Measurements from ENCODE around the gene ZNF532.
"Not testable (repeated sequence)": the region's sequence is repeated elsewhere in the genome, so short reads cannot be mapped to it uniquely, and the experiment has no call there.

ZNF532 gene

DNA sequence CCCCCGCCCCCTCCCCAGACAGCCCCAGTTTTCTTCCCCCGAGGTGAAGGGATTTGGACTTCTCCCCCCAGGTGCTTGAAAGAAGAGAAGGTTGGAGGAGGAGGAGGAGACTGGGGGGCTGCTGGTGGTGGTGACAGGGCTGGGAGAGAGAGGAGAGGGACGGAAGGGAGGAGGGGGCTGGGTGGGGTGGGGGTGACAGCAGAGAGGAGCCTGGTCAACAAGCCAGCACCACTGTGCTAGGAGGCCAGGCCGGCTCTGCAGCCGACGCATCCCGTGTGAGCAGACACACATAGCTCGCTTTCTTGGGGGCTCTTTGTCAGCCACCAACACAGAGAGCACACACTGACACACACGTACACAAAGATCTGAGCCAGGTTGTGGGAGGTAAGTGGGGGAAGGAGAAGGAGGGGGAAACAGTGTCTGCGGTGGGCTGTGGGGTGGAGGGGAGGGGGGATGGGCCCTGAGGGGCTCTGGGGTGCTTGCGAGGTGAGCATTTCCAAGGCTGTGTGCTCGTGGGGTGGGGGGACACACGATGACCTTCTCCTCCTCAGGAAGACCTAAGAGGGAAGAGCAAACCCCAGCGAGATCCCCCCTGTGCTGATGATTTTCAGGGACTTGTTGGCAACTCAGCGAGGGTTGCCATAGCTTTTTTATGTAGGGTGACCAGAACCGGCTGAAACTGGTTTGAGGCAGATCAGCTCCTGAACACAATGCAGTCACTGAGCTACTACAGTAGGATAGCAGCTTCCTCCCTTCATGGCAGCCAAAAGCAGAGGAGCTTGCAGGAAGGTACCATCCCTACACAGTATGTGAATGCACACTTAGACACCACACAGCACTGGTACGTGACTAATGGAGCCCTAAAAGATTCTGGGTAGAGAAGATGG, at the start of gene ZNF532:
Gene ZNF532, plus strand, starts transcription at position 732 of the 887 bp plus-strand sequence. CDS start 53,411 bp downstream, outside the sequence.
- no peak for DNase-seq

GRCh38 chr18:58819051-58819450, 45.6 kb upstream of the ZNF532 start:
- DNase-seq: peak; percentile 5 to 21

- DNase-seq: no peak
These were observed 44.4 kb upstream of the ZNF532 start for GRCh38 chr18:58820251-58820650.

DNA sequence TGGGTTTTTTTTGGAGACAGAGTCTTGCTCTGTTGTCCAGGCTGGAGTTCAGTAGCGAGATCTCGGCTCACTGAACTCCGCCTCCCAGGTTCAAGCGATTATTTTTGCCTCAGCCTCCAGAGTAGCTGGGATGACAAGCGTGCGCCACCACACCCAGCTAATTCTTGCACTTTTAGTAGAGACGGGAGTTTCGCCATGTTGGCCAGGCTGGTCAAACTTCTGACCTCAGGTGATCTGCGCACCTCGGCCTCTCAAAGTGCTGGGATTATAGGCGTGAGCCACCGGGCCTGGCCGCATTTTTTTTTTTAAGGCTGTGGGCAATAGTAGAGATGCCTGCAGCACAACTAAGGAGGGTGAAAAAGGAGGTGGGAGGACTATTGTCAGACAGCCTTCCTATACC, 41.7 kb upstream of the ZNF532 start:
- DNase-seq: no peak

- no peak for DNase-seq
These were observed 41.3 kb upstream of the ZNF532 start for GRCh38 chr18:58823412-58823811.

DNA sequence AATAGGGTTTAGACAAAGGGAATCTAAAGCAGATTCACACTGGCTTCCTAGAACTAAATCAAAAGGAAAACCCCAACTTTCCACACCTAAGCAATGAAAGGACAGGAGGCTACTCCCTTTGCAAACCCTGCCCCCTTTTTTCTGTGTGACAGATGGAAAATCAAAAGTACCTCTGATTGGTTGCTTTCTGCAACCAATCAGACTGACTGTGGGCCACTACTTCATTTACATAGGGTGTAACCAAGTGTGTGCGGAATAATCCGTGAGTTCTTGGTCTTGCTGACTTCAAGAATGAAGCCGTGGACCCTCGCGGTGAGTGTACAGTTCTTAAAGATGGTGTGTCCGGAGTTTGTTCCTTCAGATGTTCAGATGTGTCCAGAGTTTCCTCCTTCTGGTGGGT, 37.8 kb upstream of the ZNF532 start:
- DNase-seq: not testable (repeated sequence)

GRCh38 chr18:58827428-58827827, 37.2 kb upstream of the ZNF532 start:
- DNase-seq: no peak

DNA sequence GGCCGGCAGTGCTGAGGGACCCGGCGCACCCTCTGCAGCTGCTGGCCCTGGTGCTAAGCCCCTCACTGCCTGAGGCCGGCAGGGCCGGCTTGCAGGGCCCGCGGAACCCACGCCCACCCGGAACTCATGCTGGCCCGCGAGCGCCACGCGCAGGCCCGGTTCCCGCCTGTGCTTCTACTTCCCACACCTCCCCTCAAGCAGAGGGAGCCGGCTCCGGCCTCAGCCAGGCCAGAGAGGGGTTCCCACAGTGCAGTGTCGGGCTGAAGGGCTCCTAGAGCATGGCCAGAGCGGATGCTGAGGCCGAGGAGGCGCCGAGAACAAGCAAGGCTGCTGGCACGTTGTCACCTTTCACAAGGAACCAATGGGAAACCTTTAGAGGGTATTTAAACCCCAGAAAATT, 36.8 kb upstream of the ZNF532 start:
- no peak for DNase-seq

DNA sequence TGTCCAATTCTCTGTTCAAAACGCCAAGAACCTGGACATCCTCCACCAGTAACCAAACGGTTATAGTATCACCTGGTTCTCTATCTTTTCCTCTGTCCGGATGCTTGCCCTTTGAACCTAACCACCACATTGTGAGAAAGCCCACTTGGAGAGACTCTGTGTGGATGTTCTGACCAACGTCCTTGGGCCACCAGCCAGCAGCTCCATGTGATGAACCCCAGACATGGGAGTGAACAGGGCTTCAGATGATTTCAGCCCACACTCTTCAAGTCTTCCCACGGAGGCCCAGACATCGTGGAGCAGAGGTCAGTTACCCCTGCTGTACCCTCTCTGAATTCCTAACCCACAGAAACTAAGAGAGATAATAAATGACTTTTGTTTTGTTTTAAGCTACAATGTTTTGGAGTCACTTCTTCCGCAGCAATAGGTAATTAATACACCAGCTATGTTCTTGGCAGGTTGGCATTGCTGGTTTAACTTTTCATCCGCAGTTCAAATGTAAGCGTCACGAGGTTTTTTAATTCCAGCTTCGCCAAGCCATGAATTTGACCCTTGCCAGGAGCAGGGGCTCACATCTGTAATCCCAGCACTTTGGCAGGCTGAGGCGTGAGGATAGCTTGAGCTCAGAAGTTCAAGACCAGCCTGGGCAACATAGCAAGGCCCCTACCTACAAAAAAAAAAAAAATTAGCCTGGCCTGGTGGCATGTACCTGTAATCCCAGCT, 36.1 kb upstream of the ZNF532 start:
- no peak for DNase-seq

DNA sequence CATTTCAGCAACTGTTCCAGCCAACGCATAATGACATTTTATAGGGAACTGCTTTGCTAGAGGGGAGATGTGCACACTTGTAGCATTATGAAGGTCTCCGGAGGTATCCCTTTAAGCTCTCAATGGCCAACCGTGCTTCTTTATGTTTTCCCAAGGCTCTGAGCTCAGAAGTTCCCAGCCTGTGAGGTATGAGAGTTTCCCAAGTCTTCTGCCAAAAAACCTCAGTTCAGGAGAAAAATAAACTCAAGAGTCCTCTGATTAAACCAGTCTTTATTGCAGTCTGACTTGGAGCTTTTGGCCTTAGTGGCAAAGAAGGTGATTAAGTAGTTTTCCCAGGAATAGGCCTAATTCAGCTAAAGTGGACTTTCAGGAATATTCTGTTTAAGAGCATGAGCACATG, 35.4 kb upstream of the ZNF532 start:
- DNase-seq: no peak

GRCh38 chr18:58829886-58830285, 34.8 kb upstream of the ZNF532 start:
- DNase-seq: not testable (repeated sequence)

GRCh38 chr18:58831606-58832005, 33.1 kb upstream of the ZNF532 start:
- no peak for DNase-seq

DNA sequence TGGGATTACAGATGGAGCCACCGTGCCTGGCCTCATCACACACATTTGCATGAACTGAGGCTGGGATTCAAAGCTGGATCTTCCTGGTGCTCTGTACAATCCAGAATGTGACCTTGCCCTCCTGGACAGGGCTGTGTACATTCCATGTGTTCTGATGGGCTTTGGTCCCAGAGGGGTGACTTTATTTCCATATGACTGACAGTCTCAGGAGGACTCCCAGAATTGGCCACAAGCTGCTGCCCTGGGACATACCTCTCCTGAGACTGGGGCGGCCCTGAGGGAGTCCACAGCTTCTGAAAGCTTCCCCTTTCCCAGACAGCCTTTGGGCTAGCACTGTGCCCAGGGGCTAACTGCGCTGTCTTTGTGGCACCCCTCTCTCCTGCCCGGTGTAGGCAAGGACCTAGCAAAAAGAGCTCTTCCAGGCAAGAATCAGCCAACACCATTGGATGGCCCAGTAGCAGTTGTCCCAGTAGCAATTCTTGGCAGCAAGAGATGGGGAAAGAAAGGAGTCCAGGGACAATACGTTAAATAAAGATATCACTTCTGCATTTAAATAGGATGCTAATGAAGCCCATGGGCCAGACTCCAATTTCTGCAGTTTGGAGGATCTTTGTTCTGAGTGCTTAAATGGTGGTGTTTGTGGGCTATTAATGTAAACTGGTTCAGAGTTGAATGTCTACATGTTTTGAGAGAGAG, 26.4 kb upstream of the ZNF532 start:
- DNase-seq: no peak

DNA sequence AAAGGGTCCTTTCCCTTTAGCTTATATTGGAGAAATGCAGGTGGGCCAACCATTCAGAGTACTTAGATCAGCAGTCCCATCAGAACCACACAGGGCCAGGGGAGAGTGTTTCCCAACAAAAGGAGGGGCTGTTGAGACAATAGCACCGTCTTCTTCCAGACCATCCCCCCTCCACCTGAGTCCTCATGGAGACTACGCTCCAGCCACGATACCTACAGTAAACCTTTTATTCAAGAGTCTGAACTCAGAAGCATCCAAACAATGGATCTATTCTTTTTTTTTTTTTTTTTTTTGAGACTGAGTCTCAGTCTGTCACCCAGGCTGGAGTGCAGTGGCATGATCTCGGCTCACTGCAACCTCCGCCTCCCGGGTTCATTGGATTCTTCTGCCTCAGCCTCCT, 25.7 kb upstream of the ZNF532 start:
- DNase-seq: no peak

DNA sequence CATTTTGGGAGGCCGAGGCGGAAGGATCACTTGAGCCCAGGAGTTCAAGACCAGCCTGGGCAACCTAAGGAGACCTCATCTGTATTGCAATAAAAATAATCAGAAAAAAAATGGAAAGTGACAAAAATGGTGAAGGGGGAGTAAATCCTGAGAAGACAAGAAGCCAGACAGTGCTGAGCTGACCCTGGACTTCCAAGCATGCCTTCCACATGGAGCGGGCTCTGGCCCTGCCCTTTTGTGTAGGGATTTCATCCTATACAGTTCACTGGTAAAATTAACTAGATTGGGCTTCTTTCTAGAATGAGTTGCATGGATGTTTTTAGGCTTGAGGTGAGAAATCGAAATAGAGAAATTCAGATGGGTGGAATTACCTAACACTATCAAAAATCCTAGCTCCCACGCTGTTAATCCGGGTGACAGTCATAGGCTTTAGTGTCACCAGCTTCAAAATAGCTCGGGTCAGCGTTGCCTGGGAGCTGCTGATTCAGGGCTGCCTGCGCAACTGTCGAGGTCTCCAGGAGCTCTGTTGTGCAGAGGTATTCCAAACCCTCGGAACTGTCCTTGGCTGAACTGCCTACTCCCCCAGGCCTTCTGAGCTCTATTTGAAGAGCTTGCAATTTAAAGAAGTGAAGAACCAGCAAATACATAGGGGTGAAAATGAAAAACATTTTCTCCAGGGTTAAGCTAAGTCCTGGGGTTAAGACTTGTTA, 21.5 kb upstream of the ZNF532 start:
- no peak for DNase-seq

GRCh38 chr18:58843688-58844035, 21.0 kb upstream of the ZNF532 start:
- no peak for DNase-seq

DNA sequence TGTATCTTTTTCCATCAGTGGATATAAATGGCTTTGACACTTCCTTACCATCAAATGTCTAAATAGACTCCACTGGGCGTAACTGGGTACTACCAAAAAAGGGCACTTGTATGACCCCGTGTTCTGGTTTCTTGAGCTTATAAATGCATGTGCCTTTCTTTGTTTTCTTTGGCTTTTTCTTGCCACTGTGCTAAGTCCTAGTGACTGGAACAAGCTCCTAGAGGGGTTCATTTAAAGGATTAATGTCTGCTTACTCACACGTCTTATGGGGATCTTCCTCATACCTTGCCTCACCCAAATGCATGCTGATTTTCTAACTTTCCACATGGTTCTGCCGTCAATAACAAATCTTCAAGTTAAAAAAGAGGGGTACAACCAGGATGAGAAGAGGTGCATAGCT, 19.8 kb upstream of the ZNF532 start:
- DNase-seq: no peak

DNA sequence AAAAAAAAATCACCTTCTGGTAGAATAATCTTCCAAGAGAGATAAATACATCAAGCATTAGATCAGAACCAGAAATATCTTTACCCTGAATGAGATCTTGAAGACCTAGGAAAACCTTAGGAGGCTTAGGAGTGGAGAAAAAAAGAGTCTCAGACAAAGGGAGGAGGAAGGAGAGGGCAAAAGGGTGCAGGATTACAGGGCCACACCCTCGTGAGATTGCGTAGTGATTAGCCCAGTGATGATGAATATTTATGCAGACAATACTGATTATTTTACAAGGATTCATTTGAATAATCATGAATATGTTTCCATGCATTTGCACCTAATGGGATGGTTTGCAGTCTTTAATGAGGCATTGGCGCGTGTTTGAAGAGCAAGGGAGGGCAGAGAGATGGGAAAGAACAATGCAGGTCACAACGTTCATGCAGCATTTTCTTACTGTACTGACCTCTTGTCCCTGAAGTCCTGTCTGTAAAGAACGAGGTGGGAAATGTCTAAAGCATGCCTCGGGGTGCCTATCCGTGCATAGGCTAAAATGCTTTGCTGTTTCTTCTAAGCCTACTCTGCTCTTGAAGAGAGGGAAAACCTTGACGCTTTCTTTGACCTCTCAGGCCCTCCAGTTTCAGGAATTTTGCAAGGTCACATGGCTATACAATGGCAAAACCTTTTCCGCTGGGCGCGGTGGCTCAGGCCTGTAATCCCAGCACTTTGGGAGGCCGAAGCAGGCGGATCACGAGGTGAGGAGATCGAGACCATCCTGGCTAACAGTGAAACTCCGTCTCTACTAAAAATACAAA, 18.6 kb upstream of the ZNF532 start:
- DNase-seq: no peak

DNA sequence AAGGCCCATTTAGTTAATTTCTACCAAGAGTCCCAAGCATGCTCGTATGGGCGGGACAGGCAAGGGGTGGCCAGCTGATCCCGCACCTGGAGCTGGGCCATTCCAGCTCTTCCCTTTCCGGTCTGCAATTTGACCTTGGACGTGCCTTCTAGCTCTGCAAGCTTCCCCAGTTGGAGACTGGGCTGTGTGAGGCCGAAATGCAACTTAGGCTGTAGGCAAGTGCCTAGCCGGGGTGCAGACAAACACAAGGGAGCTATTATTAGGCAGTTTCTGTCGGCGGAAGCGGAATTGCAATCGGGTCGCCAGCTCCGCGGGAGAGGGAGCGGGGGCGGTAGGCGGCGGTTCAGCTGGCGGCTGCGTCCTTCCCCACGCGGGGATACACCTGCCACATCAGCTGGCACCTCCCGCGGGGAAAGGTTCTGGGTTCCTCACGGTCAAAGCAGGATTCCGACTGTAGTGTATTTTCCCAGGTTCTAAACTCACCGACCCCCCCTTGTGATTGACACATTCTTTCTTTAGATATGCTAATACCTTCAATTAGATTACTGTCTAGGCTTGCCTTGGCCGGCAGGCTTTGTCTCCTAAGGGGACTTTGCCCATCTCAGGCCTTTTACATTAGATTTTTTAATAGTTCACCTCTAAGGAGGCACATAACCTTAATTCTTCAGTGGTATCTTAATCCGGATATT, 17.1 kb upstream of the ZNF532 start:
- no peak for DNase-seq

- no peak for DNase-seq
These were observed 16.0 kb upstream of the ZNF532 start for GRCh38 chr18:58848685-58849084.

DNA sequence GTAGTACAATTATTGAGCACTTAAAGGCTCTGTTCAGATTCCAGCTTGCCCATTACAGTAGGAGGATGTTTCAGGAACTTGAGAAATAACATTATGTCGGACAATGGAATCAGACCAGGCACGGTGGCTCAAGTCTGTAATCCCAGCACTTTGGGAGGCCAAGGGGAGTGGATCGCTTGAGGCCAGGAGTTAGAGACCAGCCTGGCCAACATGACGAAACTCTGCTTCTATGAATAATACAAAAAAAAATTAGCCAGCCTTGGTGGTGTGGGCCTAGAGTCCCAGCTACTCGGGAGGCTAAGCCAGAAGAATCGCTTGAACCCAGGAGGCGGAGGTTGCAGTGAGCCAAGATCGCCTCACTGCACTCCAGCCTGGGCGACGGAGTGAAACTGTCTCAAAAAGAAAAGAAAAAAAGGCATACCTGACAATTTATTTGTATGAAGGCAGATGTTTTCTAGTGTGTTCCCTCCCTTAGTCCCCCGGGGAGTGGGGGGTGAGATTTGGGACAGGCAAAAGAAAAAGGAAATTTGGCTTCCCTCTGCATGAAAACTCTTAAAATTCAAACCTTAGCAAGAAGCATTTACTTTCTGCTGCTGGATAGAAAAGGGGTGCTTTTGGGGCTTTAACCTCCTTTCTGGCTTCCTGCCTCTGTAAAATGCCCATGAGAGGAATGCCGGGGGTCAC, 13.7 kb upstream of the ZNF532 start:
- no peak for DNase-seq
